ENCODE results near the gene GRID2. TPM values are rescaled to one million over a fixed set of nuclear protein-coding genes. Genes with fewer than 3 reads are reported as not detected.

GRID2 gene
- total RNA-seq, 1 donor: 0.63 TPM

DNA sequence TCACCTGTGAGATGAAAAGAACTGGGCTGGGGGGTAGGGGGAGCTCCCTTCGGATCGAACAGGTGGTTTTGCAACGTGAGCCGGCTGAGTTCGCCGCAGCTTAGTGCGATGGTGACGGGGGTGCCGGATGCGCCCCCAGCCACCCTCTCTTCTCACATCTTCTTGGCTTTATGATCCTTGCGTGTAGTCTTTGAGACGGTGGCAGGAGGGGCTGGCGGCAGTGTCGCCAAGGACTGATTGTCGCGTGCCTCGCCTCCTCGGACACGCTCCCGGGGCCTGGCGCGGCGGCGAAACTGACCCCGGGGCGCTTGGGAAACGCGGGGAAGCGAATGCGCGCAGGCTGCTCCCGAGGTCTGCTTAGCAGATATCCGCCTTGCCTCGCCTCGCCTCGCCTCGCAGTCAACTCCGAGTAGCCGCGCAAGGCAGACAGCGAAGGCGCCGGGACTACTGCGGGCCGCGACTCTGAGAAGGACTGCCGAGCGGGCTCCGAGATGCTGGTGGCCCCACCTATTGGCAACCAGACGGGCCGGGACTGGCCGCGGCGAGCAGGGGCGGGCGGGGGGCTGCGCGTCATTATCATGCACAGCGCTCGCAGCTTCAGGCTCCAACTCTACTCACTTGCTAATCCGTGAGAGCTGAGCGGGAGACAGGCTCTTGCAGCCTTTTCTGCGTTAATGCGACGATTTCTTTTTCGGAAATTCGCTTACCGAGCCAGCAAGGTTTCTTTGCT is 1.5 kb downstream of the GRID2 start:
- H3K4me3 ChIP-seq (ENCODE audit: low read depth, low read length): peak overlapping the region; percentile 53
- DNase-seq (ENCODE audit: low read depth): peak; percentile 37
- TF ChIP-seq, protein P1, sequence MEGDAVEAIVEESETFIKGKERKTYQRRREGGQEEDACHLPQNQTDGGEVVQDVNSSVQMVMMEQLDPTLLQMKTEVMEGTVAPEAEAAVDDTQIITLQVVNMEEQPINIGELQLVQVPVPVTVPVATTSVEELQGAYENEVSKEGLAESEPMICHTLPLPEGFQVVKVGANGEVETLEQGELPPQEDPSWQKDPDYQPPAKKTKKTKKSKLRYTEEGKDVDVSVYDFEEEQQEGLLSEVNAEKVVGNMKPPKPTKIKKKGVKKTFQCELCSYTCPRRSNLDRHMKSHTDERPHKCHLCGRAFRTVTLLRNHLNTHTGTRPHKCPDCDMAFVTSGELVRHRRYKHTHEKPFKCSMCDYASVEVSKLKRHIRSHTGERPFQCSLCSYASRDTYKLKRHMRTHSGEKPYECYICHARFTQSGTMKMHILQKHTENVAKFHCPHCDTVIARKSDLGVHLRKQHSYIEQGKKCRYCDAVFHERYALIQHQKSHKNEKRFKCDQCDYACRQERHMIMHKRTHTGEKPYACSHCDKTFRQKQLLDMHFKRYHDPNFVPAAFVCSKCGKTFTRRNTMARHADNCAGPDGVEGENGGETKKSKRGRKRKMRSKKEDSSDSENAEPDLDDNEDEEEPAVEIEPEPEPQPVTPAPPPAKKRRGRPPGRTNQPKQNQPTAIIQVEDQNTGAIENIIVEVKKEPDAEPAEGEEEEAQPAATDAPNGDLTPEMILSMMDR (IDR thresholded peaks at IDR 0.05; ENCODE audit: insufficient read depth, low read length): no peak

DNA sequence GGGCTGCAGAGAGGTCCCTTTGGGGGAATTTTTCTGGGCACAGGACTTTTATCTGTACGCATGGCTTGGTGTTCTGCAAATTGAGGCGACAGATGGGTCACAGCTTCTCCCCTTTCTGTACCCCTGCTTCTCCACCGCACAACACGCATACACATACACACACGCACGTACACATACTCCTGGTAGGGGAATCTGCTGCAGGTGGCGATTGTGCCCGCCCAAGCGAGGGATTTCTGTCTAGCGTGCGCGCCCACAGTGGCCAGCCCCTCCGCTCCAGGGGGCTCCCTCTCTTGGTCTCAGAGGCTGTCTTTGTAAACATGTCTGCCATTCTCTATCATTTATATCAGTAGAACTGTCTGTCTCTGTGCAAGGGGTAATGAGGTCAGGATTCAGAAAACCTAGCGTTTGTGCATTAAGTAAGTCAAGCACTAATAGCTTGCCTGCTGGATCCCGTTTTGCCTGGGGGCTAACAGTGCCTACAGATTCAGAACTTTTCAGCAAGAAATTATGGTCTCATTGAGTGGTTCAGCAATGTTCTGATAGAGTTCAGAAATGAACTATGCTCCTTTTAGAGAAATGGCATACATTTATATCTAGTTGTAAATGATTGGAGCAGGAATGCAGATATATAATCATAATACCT is 2.2 kb downstream of the GRID2 start:
- TF ChIP-seq, protein P1 (IDR thresholded peaks at IDR 0.05; ENCODE audit: insufficient read depth, low read length): no peak
- peak overlapping the region; percentile 53 for H3K4me3 ChIP-seq (ENCODE audit: low read depth, low read length)
- no peak for DNase-seq (ENCODE audit: low read depth)

GRCh38 chr4:92307181-92307580 is 3.4 kb downstream of the GRID2 start:
- DNase-seq (ENCODE audit: low read depth): no peak
- TF ChIP-seq, protein P1 (IDR thresholded peaks at IDR 0.05; ENCODE audit: insufficient read depth, low read length): no peak
- no peak overlapping the region for H3K4me3 ChIP-seq (ENCODE audit: low read depth, low read length)

- no peak overlapping the region for H3K4me3 ChIP-seq (ENCODE audit: low read depth, low read length)
- TF ChIP-seq, protein P1 (IDR thresholded peaks at IDR 0.05; ENCODE audit: insufficient read depth, low read length): no peak
- DNase-seq (ENCODE audit: low read depth): no peak
Observed at GRCh38 chr4:92307866-92308265, 4.1 kb downstream of the GRID2 start.

DNA sequence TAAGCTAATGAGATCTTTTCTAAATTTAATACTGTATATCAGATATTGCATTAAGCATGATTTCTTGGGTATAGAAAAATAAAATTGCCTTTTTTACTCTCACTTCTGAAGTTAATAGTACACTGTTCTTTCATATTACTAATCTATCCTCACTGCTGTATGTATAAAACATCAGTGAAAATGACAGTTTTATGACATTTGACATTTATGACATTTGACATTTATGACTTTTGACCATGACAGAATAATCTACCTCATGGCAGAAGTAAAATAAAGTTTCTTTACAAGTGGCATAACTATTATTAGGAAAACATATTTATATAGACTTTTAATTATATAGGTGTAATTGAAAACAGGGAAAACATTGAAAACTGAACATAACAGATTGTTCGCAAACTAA is 13.3 kb downstream of the GRID2 start:
- H3K4me3 ChIP-seq (ENCODE audit: low read depth, low read length): no peak overlapping the region
- TF ChIP-seq, protein P1 (IDR thresholded peaks at IDR 0.05; ENCODE audit: insufficient read depth, low read length): no peak
- no peak for DNase-seq (ENCODE audit: low read depth)

- H3K4me3 ChIP-seq (ENCODE audit: low read depth, low read length): no peak overlapping the region
- no peak for DNase-seq (ENCODE audit: low read depth)
- TF ChIP-seq, protein P1 (IDR thresholded peaks at IDR 0.05; ENCODE audit: insufficient read depth, low read length): no peak
Observed at GRCh38 chr4:92328095-92328494, 24.3 kb downstream of the GRID2 start.

Data from fibroblast of the aortic adventitia (primary cell).